Breast epithelium (tissue), 3 donors: ENCODE measurements around the gene PARP3.

Source experiments
- POLR2A ChIP-seq: fragments of 450-650 bp; IDR thresholded peaks from one replicate; pipeline ENCODE4 v1.6.1; 2016; ENCODE audit warnings: antibody characterized with exemption, mild to moderate bottlenecking, moderate library complexity
- POLR2AphosphoS5 ChIP-seq, 3 donors: sonication (generic); formaldehyde crosslinking; IDR thresholded peaks; one replicate each; pipeline ENCODE4 v1.6.1; 2017; ENCODE audit warnings: antibody characterized with exemption in 3 of 3
- TF ChIP-seq, protein P1 (sequence below), 3 donors: fragments of 450-650 bp; IDR thresholded peaks; one replicate each; pipeline ENCODE4 v1.5.1; 2016 to 2017; ENCODE audit warnings: antibody characterized with exemption in 3 of 3, mild to moderate bottlenecking in 3 of 3, moderate library complexity in 3 of 3

DNA sequence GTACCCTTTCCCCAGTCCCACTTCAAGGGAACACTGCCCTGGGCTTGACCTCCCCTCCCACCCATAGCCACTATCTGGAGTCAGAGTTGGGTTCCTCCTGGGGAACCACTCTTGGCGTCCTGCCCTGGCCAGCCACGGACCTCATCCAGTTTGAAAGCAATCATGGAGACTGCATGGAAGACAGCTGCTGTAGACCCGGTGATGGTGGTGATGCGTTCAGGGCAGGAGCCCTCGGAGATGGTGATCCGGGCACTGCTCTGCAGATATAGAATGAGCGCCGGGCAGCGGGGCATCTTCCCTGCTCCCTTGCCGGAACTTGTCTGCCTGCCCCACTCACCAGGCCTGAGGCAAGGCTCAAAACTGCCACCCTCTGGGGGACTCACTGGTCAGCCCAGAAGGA is 18.2 kb downstream of the PARP3 start:
- TF ChIP-seq POLR2AphosphoS5 (IDR thresholded peaks at IDR 0.05), result no peak
- TF ChIP-seq, protein P1, sequence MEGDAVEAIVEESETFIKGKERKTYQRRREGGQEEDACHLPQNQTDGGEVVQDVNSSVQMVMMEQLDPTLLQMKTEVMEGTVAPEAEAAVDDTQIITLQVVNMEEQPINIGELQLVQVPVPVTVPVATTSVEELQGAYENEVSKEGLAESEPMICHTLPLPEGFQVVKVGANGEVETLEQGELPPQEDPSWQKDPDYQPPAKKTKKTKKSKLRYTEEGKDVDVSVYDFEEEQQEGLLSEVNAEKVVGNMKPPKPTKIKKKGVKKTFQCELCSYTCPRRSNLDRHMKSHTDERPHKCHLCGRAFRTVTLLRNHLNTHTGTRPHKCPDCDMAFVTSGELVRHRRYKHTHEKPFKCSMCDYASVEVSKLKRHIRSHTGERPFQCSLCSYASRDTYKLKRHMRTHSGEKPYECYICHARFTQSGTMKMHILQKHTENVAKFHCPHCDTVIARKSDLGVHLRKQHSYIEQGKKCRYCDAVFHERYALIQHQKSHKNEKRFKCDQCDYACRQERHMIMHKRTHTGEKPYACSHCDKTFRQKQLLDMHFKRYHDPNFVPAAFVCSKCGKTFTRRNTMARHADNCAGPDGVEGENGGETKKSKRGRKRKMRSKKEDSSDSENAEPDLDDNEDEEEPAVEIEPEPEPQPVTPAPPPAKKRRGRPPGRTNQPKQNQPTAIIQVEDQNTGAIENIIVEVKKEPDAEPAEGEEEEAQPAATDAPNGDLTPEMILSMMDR (IDR thresholded peaks at IDR 0.05), result no peak
- no peak for TF ChIP-seq POLR2A
